NOMO-1 (cell line): Measurements from ENCODE around the gene CLEC16A.

Source experiments
- DNase-seq, 2 experiments: peaks; one replicate each; lab custom pipeline; 2025; ENCODE audit not compliant: unreplicated experiment in 2 of 2; lab: John Stamatoyannopoulos, UW

The CLEC16A gene

DNA sequence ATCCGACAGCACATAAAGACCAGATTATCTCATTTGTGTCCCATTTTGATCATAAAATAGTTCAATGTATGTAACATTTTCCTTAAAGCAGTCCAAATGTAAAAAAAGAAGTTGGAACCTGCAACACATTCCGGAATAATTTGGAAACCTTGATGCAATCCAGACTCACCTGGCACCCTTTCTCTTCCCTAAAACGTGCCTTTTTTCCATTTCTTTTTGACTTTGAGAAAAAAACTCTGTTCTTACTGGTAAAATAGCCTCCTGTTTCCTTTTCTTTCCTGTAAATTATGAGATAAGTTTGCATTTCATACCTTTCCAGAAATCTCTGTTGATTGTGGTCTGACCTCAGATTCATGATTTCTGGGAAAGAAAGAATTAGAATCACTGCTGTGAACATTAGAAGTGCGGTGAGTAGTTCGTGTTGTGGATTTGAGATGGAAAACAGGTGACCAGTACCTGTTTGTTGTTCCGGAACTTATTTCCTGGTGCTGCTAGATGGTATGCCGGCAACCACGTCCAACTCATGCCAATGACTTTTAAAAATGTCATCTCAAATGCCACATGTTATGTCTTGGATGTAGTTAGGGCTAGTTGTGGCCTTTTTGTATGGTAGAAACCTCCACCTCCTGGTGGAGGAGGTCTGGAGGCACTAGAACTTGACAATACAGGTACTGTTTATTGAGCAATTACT lies 203.5 kb downstream of the CLEC16A start:
- DNase-seq: no peak

DNA sequence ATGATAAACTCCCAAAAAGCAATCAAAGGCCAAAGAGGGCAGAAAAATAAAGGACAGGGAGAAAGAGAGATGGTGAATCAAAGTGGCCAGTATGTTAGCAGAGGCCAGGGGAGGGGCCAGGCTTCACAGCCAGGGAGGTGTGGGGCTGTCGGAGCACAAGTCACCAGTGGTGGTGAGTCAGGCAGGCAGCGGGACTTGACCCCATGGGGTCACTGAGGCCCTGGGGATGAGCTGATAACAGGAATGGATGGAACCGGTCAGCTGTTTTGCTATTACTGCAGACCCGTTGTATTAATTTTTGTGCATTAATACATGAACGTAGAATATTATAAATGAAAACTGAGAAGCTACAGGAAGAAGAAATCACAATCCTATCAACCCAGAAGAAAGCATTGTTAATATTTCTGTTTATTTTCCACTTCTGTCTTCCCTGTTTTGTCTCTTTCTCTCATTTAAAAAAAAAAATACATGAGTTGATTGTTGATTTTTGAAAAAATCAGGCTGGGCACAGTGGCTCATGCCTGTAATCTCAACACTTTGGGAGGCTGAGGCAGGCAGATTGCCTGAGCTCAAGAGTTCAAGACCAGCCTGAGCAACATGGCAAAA lies 204.8 kb downstream of the CLEC16A start:
- DNase-seq: no peak

DNA sequence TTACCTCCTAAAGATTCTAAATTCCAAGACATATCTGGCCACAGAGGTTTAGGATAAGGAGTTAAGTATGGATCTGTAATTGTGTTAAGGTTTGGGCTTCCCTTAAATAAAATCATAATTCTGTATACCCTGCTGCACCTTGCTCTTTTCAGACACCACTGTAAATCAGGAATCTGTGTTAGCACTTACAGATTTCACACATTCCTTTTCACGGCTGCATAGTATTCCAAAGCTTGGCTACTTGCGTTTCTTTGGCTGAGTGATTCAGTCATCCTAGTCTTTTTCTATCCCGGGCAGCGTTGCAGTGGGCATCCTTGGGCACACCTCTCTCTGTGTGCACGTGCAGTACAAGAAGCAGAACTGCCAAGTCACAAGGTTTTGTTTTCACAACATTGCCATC lies 205.8 kb downstream of the CLEC16A start:
- no peak for DNase-seq

DNA sequence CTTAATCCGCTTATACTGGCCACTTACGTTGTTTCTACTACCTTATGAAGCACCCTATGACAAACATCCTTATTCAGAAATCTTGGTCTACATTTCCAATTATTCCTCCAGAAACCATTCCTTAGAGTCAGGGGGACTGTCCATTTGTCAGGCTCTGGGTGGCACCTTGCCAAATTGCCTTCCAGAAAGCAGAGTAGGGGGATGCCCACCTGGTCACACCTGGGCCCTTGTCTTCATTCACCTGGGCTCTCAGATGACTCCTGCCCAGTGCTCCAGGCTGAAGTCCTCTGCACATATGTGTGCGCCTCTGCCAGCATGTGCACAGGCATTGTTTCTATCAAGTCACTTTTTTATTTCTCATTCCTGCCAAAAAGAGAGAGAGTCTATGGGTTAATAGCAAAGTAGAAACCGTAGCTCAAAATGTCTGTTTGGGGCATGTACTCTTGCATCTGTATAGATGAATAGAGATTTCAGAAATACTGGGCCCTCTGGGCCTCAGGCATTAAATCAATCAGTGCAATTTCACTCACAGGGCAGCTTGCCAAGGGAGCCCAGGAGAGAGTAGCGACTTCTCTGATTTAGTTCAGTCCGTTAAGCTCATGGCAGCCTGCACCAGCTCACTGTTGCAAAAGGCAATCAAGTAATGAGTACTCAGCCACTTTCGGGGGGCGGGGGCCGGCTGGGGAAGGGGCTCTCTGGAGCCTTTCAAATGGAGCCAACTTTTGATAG lies 207.0 kb downstream of the CLEC16A start:
- no peak for DNase-seq

DNA sequence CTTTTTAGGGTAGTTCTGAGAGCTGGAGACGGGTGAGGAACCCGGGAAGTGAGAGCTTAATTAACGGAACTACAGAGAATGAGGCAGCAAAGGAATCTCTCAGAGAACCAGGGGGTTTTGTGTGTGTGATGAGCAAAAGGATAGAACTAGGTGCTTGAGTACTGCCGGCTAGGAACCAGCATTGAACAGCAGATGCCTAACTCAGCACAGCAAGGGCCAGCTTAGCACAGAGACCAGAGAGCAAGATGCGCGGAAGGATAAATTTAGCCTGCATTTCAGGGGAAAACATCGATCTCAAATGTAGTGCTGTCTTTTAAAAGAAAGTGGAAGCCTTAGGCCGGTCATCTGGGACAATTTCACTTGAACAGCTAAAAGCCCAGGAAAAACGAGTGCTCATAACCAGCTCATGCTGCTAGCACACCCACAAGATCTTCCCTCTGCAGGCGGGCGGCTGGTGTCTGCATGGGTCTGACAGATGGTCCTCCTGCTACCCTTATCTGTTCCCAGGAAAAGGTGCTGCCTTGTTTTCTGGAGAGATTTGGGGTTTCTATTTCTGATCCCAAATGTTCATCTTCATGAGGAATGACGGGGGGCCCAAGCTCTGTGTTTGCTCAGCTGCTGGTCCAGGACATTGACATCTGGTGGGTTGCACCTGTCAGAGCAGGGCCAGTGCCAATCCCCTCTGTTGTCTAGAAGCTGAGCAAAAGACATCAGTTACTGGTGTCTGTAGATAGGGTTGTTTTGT lies 207.7 kb downstream of the CLEC16A start:
- DNase-seq: no peak

DNA sequence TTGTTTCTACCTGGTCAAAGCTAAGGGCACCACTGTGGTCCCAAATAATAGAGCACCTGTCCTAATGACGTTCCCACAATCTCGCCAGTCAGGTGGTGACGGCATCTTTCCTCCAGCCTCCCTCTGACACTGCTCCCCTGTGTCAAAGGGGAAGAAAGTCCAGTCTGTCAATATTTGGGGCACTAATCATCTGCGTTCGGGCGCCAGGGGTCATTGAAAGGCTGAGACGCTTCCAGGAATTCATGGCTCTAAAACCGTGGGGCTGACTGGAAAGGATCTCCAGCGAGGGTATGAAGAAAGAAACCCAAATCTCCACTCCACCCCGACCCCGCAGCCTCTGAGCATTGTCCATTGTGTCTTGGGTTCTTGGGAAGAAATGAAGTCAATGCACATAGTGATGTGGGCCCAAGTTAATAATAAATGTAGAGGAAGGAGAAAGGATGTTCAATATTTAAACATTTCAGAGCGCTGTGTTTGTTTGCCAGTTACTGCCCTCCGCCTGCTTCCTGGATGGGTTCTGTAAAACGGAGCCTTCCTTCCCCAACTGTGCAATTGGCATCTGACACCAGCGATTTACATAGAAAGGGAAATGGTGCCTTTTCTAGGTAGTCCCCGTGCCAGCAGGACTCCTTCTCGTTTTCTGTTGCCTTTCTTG lies 208.4 kb downstream of the CLEC16A start:
- peak; percentile 18 to 50 for DNase-seq

DNA sequence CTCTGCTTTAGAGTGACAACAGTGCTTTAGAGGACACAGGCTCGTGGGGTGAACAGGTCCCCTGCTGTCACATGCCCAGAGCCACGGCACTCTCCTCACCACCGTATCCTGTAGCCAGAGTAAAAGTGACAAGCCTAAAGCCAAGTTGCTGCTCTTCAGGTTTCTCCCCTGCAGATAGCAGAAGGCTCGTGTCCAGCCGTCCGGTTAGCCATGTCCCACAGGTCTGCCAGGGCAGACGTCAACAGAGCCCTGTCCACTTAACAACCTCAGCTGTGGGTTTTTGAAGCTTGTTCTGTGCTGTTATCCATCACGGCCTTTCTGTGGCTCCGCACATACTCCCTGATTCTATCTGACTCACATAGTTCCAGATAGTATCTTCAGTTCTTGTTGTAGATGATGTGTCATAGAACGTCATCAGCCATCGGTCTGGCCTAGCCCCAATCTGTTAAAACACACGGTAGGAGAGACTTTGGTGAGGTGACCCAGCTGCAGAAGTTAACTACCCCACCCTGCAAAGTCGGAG lies 211.0 kb downstream of the CLEC16A start:
- no peak for DNase-seq

DNA sequence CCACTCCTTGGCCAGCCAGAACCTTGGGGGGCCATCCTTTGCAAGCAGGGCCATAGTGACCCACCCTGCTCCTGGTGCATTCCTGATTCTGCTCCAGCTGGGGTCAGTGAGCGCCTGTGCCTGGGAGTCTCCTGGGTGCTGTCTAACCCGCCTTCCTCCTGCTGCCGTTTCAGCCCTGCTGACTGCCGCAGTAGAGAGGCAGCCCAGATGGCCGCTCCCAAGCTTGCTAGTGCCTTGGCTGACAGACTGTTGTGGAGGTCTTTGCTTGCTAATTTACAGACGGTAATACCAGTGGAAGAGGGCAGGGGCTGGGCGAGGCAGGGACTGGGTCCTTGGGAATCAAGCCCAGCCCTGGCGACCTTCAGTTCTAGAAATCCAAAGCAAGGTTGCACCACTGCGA lies 212.0 kb downstream of the CLEC16A start:
- DNase-seq: no peak

DNA sequence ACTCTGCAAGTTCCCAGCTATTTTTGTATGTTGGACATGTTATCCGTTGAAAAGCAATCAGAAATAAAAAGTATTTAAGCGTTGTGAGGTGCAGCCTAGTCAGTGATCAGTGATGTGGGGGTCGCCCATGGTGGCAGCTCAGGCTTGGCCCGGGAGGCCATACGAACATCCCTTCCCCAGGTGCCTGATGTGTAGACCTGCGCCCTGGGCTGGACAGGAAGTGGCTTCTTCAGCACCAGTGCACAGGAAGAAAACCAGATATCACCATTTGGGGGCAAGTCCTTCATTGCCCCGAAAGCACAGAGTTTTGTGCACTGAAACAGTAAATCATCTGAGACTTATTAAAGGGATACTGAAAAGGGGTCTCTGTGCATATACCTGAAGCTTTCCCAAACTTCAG lies 212.8 kb downstream of the CLEC16A start:
- no peak for DNase-seq

DNA sequence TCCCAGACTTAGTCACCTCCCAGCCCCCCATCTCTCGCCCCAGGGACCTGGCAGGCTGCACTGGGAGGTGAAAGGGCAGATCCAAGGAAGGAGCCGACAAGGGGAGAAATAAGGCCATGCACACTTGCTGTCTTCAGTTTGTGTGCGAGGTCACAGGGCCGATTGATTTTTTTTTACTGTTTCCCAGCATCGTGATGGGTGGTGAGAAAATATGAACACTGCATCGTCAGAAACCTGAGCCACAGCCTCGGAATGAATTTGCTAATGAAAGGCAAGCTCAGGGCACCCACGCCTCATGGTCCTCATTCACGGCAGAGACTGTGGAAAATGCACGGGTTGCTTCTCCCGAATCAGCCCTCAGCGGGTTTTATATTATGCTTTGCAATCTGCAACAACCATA lies 213.7 kb downstream of the CLEC16A start:
- DNase-seq: no peak

DNA sequence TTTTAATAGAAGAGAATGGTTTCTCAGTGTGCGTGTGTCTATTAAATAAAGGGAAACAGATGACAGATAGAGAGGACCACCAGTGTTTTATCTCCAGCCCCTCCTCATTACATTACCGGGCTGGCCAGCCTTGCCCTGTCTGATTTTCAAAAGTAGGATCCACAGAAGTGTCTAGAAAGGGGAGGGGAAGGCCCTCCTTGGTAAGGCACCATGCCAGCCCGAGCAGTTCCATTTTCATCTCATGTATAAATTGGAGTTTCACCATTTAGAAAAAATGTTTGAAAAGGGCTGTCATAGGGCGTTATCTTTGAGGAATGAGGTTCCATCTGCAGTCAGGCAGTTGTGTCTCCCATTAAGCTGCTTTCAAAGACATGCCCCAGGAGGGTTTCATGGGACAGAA lies 214.9 kb downstream of the CLEC16A start:
- no peak for DNase-seq

DNA sequence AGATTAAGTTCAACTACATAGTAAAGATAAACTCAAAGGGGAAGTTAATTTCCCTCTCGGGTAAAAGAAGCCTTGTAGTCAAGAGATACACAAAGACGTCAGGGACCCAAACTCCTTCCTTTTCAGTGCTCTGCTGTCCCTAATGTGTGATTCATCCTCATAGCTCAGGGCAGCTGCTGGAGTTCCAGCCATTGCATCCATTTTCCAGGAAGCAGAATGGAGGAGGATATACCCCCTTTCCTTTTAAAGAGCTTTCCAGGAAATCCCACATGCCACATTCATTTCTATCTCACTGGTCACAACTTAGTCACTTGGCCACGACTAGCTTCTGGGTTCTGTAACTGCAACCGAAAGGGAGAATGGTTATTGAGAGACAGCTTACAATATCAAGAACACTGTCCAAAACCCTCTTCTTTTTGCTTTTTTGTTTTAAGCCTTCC lies 216.3 kb downstream of the CLEC16A start:
- DNase-seq: no peak

DNA sequence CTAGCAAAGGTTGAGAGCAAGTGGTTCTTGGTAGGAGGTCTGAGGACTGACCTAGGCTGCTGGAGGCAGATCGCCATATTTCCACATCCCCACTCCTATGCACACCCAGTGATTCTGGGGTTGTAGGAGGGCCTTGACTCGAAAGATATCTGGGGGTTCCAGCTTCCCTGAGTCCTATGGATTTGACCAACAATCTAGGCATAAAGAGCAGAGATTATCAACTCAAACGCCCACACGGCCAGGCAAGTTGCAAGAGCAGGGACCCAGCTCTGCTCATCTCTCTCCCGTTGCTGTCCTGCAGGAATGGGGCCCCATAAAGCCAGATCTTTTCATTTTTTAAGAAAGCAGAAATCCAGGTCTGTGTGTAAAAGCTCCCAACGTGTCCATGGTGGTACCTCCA lies 217.1 kb downstream of the CLEC16A start:
- no peak for DNase-seq

DNA sequence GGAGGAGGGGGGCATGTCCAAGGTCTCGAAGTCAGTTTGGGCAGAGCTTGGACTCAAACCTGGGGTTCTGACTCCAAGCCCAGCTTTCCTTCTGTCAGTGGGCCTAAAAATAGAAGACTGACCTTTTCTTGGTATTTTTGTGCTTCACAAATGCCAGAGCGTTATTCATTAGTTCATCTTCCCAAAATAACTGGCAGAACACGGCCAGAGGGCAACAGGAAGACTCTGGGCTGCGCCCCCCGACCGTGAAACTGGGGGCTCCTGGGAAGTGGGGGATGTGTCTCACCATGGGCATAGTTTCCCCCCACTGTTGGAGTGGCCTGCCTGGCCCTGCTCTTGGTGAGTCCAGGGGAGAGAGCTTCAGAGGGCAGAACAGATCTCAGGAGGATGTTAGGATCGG lies 217.6 kb downstream of the CLEC16A start:
- DNase-seq: no peak

DNA sequence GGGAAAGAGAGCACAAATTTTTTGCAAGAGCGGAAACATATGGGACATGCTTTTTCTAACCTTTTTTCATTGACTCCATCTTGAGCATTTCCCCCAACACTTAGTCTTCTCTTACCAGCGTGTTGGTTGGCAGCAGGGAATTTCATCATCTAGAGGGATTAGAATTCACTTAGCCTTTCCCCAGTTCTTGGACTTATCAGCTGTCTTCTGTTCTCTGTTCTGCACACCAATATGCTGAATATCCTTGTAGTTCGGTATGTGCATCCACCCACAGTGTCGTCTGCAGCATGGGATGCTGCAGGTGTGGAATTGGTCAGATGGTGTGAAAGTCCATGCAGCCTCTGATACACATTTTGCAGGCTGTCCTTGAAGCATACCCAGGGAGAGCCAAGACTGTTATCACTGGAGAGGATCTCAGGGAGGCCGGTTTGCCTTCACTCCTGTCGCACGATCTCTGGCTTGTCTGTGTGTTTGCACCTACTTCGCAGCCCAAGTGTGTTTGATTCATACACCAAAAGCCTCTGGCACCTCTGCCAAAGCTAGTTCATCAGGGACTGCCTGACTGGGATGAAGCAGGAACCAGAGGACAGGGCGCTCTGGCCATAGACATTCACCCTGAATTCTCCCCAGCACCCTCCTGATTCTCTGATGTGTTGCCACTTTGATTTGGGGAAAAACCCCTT lies 218.4 kb downstream of the CLEC16A start:
- DNase-seq: no peak

DNA sequence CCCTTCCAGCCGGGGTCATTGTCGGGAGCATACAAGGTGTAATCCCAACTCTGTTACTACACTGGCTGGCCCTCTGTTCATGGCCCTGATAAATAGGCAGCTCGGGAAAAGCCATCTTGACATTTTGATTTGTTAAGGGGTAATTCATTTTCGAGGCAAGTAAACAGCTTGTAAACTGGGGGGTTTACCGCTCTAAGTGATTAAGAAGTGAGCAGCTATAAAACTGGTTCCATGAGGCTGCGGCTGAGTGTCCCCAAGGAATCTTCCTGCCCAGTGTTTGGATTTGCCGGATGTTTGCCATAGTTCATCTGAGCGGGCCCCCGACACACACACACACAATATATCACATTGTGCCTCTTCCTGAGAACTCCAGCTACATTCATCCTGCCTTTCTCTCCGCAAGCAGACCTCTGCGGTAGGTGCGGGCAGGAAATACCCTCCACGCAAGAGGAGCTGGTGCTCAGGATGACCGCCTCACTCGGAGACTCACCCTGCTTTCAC lies 219.4 kb downstream of the CLEC16A start:
- no peak for DNase-seq

DNA sequence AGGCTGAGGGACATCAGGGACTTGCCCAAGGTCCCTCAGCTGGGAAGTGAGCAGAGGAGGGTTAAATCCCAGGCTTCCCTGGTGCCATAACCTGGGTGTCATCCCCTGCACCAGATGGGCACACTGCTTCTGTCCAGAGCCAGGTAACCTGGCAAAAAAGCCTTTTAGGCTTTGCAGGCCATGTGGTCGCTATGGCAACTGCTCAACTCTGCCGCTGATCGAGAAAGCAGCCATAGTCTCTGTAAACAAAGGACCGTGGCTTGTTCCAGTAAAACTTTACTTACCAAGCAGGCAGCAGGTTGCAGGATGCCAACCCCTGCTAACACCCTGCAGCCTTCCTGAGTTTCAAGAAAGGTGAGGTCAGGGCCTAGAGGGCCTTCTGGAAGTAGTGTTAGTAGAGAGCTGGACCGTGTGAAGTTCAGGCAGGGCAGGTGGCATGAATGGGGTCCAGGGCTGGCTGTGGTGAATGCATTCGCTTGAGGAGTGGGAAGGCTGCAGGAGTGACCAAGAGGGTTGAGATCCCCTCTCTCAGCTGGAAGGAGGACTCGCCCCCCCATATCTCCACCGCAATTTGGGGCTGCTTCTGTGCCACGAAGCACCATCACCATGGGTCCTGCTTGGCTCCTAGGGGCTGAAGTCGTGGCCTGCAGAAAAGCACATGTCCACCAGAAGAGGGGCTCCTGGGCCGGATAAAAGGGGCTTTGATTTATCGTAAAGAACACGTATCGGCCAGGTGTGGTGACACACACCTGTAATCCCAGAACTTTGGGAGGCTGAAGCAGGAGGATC lies 220.3 kb downstream of the CLEC16A start:
- no peak for DNase-seq

DNA sequence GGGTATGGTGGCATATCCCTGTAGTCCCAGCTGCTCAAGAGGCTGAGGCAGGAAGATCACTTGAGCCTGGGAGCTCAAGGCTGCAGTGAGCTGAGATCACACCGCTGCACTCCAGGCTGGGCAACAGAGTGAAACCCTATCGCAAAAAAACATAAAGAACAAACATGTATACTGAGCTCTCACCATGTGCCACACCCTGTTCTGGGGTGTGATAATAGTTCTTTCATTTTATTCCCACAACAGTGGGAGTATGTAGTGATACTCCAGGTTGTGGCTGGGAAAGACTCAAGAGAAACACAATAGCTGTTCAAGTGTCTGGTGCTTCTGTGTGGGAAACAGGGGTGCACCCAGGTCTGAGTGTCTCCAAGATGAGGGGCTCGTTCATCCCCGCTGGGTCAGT lies 221.0 kb downstream of the CLEC16A start:
- DNase-seq: no peak
